HL-60/S4 (cell line): ENCODE data around the gene NME7.
"Not testable (repeated sequence)": the region's sequence is repeated elsewhere in the genome, so short reads cannot be mapped to it uniquely, and the experiment has no call there.

Source experiments
- in situ Hi-C: fragments of 300-500 bp; cut with MboI; formaldehyde crosslinking; loops from 2 replicates; pipeline ENCODE4 v1.14.3; 2022; ENCODE audit warnings: low sequenced_read_pairs

The NME7 gene, protein sequence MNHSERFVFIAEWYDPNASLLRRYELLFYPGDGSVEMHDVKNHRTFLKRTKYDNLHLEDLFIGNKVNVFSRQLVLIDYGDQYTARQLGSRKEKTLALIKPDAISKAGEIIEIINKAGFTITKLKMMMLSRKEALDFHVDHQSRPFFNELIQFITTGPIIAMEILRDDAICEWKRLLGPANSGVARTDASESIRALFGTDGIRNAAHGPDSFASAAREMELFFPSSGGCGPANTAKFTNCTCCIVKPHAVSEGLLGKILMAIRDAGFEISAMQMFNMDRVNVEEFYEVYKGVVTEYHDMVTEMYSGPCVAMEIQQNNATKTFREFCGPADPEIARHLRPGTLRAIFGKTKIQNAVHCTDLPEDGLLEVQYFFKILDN

DNA sequence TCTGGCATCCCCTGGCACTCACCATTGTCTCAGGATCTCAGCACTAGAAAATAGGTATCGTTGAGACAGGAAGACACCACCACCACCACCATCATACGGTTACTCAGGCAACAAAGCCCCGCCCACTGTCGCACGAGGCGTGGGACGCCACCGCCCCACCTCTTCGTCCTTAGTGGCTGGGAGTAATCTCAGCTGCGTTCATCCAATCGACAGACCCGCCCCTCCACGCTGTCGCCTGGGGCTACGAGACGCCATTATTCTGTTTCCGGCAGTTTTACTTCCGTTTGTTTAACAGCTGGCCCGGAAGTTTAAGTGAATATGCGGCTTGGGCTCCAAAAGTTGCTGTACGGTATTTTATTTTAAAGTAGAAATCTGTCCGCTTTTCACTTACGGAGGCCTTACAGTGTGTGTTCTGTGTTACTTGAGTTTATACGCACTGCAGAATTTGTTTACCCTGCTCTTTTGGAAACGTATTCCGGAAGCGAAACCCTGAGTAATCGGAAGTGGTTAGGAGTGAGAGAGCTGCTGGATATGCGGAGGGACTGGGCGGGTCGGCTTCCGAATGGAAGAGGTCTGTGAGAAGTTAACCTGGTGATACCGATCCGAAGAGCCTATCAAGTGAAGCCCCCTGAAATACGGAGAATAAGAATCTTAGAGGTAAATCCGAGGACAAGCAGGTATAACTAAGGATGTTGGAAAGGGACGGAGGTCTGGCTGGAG, at the start of gene NME7, which contains the start of gene BLZF1:
Gene NME7, minus strand, starts transcription at position 112 of the 720 bp plus-strand sequence. Its CDS starts 87 bp downstream, at position 25.
Gene BLZF1, plus strand, starts transcription at position 510 of the 720 bp plus-strand sequence. CDS start 1,328 bp downstream, outside the sequence.
- in situ Hi-C loops = loop anchor here (25.0 kb wide), 1 partner anchor 931 kb away; no protein-coding TSS in a partner anchor

DNA sequence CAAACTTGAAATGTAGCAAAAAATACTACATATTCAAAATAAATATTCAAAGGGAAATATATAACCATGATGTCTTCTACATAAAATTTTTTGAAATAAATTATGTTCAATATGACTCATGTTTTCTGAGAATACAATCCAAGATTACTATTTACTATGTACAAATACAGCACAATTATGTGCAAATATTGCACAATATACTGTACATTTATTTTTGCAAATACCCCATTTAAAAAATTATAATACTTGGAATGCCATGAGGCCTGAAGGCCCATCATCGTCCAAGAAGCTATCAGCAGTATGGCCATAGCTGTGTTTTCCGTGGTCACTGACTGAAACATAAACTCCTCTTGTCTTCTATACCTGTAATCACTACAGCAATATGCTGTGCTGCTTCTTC, 47.4 kb upstream of the NME7 start:
- in situ Hi-C loops = no loop called here

DNA sequence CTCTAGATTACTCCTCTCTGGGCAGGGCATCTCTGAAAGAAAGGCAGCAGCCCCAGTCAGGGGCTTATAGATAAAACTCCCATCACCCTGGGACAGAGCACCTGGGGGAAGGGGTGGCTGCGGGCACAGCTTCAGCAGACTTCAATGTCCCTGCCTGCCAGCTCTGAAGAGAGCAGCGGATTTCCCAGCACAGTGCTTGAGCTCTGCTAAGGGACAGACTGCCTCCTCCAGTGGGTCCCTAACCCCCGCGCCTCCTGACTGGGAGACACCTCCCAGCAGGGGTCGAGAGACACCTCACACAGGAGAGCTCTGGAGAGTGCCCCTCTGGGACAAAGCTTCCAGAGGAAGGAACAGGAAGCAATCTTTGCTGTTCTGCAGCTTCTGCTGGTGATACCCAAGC, 40.7 kb upstream of the NME7 start:
- in situ Hi-C loops = not testable (repeated sequence)

DNA sequence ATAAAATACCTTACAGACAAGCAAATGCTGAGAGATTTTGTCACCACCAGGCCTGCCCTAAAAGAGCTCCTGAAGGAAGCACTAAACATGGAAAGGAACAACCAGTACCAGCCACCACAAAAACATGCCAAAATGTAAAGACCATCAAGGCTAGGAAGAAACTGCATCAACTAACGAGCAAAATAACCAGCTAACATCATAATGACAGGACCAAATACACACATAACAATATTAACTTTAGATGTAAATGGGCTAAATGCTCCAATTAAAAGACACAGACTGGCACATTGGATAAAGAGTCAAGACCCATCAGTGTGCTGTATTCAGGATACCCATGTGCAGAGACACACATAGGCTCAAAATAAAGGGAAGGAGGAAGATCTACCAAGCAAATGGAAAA, 35.0 kb upstream of the NME7 start:
- in situ Hi-C loops = not testable (repeated sequence)

DNA sequence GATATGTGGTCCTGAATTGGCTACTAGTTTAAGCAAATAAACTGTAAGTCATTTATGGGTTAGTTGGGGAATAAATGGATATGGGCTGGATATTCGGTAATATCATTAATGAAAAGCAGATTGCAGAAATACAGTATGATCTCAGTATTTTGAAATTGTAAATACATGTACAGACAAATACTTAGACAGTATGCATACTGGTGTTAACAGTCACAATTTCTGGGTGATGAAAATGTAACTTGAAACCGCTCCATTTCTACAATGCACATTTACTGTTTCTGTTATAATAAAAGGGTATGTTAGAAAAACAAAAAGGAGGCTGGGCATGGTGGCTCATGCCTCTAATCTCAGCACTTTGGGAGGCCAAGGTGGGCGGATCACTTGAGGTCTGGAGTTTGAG, 28.4 kb upstream of the NME7 start:
- in situ Hi-C loops = no loop called here

DNA sequence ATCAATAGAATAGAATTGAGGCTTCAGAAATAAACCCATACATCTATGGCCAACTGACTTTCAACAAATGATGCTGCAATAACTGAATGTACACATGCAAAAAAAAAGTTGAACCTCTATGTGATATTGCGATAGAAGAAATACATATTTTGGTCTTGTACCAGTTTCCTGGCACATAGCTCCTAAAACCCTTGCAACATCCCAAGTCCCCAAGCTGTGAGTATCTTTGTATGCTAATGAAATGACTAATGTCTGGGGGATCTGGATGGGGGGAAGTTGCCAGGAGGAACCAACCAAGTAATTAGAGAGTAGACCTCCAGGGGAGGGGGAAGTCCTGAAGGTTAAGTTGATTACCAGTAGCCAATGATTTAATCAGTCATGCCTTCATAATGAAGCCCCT, 24.8 kb upstream of the NME7 start:
- in situ Hi-C loops = no loop called here

DNA sequence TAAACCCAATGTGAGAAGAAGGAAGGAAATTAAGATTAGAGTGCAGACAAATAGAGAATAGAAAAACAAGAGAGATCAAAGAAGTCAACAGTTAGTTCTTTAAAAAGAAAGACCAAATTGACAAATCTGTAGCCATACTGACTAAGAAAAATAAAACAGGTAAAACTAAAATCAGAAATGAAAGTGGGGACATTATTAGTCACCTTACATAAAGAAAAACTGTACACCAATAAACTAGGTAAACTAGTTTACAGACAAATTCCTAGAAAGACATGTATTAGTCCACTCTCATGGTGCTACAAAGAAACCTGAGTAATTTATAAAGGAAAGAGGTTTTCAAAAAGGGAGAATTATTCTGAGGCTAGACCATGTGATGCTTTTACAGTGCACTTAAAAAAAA, 22.7 kb upstream of the NME7 start:
- in situ Hi-C loops = no loop called here

DNA sequence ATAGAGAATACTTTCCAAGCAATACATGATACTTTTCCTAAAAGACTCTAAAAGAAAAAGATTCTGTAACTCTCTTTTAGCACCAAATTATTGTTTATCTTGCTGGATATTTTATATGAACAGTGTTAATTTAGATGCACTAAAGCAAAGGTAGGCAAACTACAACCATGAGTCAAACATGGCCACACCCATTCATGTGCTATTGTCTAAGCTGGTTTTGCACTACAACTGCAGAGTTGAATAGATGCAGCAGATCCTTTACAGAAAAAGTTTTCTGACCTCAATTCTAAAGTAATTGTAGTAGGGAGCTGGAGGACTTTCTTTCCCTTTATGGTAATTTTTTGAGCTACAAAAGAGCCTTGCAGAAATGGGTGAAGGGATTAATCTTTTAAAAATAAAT, 19.8 kb upstream of the NME7 start:
- in situ Hi-C loops = no loop called here

DNA sequence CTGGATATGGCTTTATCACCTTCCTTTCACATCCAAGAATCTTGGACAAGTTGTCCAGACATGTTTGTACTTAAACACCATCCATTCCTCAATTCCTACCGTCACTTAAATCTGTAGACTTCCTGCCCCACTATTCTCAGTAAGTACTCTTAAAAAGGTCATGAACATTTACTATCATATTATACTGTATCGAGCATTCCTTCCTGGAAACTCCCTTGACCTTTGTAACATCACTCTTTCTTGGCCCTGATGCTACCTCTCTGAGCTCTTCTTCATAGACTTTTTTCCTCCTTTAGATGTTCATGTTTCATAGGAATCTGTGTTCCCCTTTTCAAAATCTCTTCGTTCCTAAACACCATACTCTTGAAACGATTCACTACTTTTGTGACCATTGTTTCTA, 15.9 kb upstream of the NME7 start:
- in situ Hi-C loops = no loop called here

DNA sequence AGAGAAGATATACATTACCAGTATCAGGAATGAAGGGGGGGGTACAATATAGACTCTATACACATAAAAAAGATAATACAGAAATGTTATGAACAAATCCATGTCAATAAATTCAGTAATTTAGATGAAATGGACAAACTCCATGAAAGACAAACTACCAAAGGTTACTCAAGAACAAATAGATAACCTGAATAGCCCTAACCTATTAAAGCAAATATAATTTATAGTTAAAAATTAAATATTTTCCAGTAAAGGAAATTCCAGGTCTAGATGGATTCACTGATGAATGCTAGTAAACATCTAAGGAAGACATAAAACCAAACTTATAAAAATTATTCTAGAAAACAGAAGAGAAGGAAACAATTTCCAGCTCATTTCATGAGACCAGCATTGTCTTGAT, 13.6 kb upstream of the NME7 start:
- in situ Hi-C loops = no loop called here

DNA sequence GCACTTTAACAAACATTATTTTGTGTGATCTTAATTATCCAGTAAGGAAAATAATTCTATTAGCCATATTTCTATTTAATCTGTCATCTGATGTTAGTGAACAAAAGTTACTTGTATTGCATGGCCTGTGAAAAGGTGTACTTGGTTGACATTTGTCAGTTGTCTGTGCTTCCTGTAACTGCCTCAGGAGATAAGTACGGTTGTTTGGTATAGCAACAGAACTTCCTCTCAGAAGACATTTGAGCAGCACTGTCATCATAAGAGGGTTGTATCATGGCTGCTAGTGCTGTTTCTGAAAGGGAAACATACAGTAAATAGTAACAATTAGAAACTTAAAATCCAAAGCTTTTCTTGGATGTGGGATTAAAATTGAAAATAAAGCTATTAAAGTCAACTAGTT, 3.8 kb upstream of the NME7 start:
- in situ Hi-C loops = loop anchor here (25.0 kb wide), 1 partner anchor 934 kb away; no protein-coding TSS in a partner anchor

DNA sequence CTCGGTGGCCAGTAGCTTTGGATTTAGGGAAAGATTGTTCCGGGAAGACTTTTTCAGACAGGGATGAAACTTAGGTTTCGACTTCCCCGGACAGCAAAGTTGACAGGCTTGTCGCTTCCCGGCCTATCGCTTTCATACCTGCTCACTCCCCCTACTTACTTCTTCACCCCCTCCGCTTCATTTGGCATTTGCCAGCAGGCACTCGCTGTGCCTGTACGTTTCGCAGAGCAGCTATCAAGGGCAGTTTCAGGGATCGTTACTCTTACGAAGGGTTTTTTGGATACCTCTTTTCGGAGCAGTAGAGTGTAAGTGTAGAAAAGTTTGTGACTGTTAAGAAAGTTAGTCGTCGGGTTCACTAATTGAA, 791 bp upstream of the NME7 start:
- in situ Hi-C loops = loop anchor here (25.0 kb wide), 1 partner anchor 931 kb away; no protein-coding TSS in a partner anchor

DNA sequence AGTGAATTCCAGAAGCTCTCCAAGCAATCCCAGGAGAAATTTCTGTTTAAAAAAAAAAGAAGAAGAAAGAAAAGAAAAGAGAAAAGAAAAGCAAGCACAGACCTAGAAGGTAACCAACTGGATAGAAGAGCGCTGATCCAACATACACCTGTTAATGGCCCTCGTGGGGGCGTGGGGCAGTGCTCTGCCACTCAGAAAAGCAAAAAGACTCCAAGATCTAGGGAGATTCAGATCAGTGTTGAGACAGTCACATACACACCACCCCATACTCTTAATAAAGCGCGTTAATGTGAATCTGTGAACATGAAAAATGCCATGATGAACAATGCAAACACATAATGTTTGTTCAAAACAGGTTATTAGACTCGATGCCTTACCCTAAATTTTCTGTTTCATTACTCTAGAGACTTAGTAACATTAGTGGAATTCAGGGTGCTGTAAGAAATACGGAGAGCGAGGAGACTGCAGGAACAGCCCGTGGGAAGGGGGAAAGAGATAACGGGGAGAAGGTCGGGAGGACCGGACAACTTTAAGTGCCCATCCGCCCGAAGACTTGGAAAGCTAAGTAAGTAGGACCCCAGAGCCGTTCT, 406 bp downstream of the NME7 start:
- in situ Hi-C loops = loop anchor here (25.0 kb wide), 1 partner anchor 930 kb away; no protein-coding TSS in a partner anchor

DNA sequence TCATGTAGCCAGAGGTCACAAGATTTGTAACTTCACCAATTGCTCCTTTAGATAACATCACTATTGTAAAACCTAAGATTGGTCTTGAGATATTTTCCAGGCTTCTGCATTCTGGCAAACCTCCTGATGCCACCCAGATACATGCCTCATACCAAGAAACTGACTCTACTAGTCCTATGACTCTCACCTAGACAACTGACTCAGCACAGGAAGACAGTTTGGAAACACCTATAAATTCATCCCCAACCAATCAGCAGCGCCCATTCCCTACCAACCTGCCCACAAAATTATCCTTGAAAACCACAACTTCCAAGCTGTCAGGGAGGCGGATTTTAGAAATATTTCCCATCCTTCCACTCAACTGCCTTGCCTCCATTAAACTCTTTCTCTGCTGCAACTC, 2.6 kb downstream of the NME7 start:
- in situ Hi-C loops = loop anchor here (25.0 kb wide), 1 partner anchor 928 kb away; no protein-coding TSS in a partner anchor

DNA sequence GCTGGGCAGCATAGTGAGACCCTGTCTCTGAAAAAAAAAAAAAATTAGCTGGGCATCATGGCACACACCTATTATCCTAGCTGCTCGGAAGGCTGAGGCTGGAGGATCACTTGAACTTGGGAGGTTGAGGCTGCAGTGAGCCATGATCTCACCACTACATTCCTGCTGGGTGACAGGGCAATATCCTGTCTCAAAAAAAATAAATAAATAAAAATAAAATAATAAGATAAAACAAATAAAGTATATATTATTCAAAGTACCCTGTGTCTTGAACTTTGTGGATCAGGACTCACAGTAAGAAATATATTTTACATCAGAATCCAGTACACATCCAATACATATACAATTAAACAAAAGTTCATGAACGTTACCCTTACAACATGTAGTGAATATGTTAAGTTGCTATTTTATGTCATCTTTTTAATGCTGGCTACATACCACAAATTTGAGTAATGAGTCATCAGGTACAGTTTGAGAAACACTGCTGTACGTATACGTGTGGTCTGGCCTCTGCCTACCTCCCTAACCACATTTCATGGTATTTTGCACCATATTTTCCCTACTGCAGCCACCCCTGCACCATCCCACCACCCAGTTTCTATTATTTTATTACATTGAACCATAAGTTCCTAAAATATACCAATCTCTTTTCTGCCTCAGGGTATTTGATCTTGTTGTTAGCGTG, 4.4 kb downstream of the NME7 start:
- in situ Hi-C loops = loop anchor here (25.0 kb wide), 1 partner anchor 926 kb away; no protein-coding TSS in a partner anchor

DNA sequence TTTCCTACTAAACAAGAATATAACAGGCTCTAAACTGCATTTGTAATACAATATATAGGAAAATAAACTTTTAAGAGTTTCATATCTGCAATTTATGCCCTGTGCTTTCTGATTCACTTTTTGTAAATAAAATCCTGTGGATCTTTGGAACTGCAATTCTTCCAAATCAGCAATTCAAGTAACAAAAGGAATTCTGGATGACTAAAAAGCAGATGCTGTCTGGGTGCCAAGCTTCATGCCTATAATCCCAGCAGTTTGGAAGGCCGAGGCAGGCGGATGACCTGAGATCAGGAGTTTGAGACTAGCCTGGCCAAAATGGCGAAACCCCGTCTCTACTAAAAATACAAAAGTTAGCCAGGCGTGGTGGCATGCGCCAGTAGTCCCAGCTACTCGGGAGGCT, 6.3 kb downstream of the NME7 start:
- in situ Hi-C loops = loop anchor here (25.0 kb wide), 1 partner anchor 924 kb away; no protein-coding TSS in a partner anchor

DNA sequence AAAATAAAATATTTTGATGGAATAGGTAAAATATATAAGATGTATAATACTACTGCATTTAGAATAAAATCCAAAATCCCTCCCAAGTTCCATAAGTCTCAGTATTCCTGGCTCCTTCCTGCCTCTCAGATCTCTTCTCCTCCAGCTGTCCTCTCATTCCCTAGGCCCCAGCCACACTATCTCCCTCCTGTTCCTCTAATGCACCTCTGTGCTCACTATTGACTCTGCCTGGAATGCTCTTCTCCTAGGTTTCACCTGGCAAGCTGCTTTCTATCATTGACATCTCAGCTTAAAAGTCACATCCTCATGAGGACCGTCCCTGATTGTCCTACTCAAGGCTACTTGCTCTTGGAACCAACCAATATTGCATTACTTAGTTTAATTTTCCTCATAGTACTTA, 7.2 kb downstream of the NME7 start:
- in situ Hi-C loops = loop anchor here (25.0 kb wide), 1 partner anchor 923 kb away; no protein-coding TSS in a partner anchor

DNA sequence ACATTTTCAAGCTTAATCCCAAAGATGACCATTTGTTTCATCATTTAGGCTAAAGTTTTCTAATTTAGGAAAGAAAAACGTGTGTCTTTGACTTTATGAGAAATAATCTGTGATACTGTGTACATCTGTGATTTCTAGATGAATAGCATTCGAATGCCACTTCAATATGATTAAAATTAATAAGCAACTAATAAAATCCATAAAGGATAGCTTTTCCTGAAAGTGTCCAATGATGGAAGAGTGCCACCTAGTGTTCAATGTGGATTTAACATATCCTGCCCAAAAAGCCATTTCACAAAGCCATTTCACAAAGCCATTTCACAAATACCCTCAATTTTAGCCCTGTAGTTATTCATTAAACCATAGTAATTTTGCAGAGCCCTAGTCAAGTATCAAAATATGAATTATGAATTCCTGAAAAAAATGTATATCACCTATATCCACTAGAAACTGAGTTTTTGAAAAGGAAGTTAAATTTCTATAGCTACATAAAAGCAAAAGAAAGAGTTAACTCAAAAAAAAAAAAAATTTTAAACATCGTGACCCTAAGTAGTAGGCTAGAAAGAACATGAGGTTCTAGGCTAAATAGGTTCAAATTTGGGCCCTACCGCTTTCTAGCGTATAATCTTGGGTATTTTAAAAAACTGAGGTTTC, 19.1 kb downstream of the NME7 start:
- in situ Hi-C loops = loop anchor here (10.0 kb wide), 1 partner anchor 744 kb away; no protein-coding TSS in a partner anchor

DNA sequence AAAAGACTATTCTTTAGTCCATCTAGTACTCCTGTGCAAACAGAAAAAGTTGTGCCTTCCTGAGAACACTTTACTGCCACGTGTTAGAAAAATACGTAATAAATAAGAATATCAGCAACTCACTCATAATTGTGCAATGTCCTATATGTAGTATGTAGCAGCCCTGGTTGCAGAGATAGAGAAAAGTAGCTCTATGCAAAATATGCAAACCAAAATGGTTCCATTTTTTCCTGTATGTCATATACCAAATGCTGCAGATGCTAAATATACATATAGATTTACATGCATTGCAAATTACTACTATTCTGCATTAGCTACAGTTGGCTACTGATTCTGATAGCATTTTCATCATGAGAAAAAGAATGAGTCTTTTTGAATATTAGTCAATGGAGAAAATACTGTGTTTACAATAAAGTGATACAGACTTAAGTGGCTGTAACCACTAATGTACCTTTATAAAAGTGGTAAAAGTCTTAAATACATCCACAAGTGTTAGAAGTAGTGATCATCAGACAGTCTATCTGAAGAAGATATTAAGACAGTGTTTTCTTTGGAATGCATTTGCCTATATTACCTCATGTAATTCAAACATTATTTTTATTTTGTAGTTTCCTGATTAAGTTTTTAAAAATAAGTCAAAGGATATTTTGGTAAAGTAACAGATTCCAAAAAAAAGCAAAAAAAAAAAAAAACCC, 19.8 kb downstream of the NME7 start:
- in situ Hi-C loops = loop anchor here (10.0 kb wide), 1 partner anchor 743 kb away; no protein-coding TSS in a partner anchor
